Stimulated activated CD4-positive, alpha-beta T cell treated with anti-CD3 and anti-CD28 coated beads, TNF-alpha, amount 100 ng/mL, for 1 hour (primary cell): ENCODE results near the gene FBXL5.

Experiments used
- DNase-seq, 3 donors: peaks; one replicate each; pipeline ENCODE4 v3.0.0-alpha.2; 2020; ENCODE audit warnings: low read depth in 3 of 3, low spot score in 1 of 3

The FBXL5 gene

GRCh38 chr4:15676899-15677298, 21.7 kb upstream of the FBXL5 start:
- no peak for DNase-seq

DNA sequence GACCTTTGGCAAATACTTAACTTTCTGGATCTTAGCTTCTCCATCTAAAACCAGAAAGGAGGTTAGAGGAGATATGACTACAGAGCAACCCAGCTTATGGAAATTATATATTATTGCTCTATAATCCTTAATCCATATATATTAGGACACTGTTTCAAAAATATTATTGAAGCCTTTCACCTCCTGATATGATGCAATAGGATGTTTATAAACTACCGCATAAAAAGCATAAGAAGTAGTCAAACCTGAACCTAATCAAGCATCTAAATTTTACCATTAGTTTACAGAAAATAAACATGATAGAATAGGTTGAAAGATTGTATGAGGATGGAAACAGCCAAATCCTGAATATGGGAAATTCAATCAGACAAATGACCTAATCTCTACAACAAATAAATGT, 20.9 kb upstream of the FBXL5 start:
- DNase-seq = no peak

GRCh38 chr4:15675356-15675755, 20.2 kb upstream of the FBXL5 start:
- no peak for DNase-seq

DNA sequence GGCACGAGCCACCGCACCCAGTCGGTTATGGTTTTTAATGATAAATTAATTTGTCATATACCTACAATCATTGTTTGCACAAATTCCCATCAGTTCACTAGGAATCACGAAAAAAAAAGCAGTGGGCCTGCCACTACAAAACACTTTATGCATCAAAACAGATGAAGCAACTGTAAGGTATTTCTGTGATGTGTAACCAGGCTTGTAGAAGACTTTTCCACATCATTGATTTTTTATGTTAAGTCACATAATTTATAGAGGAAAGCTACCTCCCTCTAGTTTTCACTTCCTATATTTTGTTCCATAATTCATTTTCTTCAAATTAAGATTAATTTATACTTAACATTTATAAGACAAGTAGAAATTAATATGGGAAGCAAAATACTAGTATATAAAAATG, 19.8 kb upstream of the FBXL5 start:
- no peak for DNase-seq

DNA sequence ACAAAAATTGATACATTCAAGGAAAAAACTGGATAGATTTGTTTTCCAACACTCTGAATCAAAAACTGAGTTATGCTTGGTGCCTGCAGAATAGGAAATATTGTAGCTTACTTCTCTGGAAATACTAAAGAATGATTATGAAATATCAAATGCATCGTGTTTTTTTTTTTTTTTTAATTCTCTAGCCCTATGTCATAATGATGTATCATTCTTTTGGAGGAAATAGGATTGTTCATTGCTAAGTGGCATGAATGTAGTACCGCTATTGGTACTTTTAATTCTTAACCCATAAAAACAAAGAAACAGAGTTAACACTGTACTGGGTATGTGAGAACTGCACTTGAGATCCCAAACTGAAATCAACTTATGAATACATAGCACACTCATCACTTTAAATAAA, 18.9 kb upstream of the FBXL5 start:
- no peak for DNase-seq

GRCh38 chr4:15673337-15673736, 18.2 kb upstream of the FBXL5 start:
- no peak for DNase-seq

- no peak for DNase-seq
Observed at GRCh38 chr4:15672101-15672500, 16.9 kb upstream of the FBXL5 start.

- no peak for DNase-seq
Observed at GRCh38 chr4:15670576-15670975, 15.4 kb upstream of the FBXL5 start.

DNA sequence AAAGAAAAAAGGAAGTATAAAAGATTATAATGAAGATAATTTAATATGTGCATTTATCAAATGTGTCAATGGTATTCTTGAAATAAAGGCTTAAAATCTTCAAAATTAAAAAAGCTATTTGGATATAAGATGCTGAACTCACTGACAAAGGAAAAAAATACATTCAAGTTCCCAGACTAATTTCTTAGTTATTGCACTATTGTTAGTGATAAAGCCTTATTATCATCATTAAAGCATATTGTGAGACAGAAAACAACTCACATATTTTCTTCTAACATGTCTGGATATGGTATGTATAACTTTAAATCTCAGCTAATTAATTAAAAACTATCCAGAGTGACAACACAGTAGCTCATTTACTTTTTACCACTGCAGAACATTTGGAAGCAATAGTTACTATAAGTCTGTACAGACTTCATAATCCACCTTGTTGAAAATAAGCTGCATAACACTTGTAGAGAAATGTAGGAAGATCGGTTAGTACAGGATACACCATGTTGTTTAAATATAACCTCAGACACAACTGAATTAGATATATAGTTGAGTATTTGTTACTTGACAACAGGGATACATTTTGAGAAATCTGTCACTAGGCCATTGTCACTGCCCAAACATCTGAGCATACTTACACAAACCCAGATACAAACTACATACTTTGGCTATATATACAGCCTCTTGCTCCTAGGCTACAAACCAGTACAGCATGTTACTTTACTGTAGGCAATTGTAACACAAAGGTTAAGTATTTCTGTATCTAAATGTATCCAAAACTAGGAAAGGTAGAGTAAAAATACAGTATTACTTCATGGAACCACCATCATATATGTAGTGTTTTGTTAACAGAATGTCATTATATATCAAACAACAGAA, 13.6 kb upstream of the FBXL5 start:
- no peak for DNase-seq

- DNase-seq = no peak
Observed at GRCh38 chr4:15667006-15667405, 11.8 kb upstream of the FBXL5 start.

- no peak for DNase-seq
Observed at GRCh38 chr4:15665753-15666365, 10.7 kb upstream of the FBXL5 start.

- no peak for DNase-seq
Observed at GRCh38 chr4:15659768-15660570, 4.8 kb upstream of the FBXL5 start.

- DNase-seq = no peak
Observed at GRCh38 chr4:15658781-15659180, 3.6 kb upstream of the FBXL5 start.

DNA sequence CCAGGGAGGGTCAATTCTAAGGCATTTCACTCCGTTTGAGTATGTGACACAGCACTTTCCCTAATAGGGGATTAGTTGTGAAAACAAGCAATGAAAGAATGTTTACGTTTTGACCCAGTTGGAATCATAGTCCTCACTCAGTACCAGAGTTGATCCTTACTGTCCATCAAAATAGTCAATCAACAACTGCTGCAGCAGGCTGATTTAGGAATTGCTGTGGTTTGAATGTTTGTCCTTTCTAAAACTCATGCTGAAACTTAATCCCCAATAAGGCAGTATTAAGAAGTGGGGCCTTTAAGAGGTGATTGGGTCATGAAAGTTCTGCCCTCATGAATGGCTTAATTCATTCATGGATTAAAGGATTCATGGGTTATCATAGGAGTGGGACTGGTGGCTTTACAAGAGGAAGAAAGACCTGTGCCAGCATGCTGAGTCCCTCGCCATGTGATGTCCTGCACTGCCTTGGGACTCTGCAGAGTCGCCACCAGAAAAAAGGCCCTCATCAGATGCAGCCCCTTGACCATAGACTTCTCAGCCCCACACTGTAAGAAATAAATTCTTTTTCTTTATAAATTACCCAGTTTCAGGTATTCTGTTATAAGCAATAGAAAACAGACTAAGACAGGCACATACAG, 3.1 kb upstream of the FBXL5 start:
- DNase-seq = no peak

- DNase-seq = no peak
Observed at GRCh38 chr4:15657366-15657765, 2.2 kb upstream of the FBXL5 start.

DNA sequence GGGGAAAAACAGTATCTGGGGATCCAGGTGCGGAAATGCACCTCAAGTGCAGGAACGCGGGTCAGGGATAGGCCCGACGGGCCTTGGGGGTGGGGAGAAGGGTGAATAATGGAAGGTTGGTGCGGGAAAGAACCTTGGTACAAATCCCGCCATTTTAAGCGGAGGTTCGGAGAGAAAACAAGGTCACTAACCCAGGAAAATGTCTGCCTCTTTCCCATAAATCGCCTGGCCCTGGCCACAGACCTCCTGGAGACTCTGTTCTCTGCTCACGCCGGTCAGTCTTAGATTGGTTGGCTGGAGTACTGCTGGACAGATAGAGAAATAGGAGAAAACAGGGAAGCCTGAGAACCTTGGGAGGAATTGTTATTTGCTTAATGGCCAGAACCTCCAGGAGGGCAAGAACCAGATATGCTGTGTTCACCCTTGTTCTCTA, 897 bp upstream of the FBXL5 start:
- DNase-seq = no peak

- peak in 2 of 3 donors; percentile 3 to 33 for DNase-seq
Observed at GRCh38 chr4:15654593-15655222, 449 bp downstream of the FBXL5 start.

DNA sequence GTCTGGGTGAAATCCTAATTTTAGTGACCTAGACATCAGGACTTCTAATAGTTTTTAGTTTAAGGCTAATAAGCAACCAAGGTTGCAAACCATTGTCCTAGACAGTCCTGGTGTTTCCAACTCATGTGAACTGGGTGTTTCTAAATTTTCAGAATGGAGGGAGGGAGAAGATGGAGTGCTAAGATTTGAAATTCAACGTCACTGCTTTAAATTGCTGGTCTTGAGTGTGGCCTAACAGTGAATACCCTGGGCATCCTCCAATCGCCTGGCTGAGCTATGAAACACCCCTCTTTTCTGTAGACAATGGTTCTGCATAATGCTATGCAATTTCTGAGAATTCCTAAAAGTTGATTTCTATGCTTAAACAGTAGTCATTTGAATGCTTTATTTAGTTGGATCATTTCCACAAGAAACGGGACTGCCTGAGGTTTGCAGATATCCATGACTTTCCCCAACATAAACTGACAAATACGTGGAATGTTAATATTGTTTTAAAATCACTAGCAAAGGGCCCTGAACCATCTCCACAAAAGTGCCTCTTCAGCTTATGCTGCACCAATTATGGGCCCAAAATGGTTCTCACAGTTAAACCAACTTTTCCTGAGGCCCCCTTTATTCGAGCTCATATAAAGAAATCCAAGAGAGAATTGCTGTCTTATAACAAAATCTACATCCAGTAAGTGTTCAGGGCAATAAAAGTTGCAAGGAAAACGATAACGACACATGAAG, 1.1 kb downstream of the FBXL5 start:
- DNase-seq = no peak

DNA sequence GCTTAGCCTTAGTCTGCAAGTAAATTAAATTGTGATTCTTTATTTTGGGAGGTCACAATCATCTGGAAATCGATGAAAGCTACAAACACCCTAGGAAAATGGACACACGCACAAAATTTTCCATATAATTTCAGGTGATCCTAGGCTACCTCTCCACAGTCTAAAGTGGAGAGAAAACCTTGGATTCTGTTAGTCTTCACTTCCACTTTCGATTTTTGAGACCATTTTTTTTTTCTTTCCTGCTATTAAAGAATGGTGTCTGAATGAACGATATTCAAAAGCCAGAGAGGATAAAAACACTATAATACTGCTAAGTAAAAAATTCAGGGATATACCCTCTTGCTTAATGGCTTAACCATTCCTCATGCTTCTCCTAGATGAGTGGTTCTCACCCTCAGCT, 1.7 kb downstream of the FBXL5 start:
- DNase-seq = no peak

DNA sequence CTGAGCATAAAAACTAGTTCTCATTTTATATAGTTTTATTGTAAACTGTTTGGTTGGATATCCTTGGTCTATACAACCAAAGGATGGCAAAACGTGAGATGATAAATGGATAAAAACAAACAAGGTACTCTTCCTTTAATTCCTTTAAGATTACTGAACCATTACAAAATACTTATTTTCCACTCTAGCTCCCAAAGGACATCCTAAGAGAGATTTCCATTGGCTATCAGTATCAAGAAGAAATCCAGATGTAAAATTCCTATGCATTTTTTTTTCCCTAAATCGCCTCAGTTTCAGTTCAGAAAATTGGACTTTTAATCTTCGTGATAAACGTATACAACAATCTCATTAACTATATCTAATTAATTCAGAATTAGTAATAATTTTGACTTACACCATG, 2.3 kb downstream of the FBXL5 start:
- DNase-seq = no peak
